A549 (cell line): Measurements from ENCODE around the gene XPO4.

Experiments used
- TF ChIP-seq, protein P1 (sequence below): fragments of >200 bp; sonication (Bioruptor Twin); formaldehyde crosslinking; IDR thresholded peaks from 3 replicates; pipeline ENCODE4 v1.5.1; 2016
- TF ChIP-seq, protein P2 (sequence below): IDR thresholded peaks from 2 replicates; pipeline ENCODE4 v1.6.1; 2012

DNA sequence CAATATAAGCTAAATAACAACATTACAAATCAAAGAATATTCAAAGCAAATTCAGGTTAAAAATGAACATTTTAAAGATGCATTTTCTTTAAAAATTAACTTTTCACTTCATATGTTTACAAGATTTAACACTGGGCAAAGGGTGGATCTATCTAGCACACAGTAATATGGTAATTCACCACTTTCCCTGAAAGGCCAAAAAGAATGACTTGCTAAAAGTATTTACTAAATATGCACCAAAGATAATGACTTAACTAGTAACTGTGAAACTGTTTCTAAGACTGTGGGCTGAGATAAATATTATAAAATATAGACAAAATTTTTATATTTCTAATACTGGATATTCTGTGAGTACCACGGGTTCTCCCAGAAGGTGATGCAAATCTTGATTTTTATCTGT is 124.2 kb downstream of the XPO4 start:
- TF ChIP-seq, protein P1, sequence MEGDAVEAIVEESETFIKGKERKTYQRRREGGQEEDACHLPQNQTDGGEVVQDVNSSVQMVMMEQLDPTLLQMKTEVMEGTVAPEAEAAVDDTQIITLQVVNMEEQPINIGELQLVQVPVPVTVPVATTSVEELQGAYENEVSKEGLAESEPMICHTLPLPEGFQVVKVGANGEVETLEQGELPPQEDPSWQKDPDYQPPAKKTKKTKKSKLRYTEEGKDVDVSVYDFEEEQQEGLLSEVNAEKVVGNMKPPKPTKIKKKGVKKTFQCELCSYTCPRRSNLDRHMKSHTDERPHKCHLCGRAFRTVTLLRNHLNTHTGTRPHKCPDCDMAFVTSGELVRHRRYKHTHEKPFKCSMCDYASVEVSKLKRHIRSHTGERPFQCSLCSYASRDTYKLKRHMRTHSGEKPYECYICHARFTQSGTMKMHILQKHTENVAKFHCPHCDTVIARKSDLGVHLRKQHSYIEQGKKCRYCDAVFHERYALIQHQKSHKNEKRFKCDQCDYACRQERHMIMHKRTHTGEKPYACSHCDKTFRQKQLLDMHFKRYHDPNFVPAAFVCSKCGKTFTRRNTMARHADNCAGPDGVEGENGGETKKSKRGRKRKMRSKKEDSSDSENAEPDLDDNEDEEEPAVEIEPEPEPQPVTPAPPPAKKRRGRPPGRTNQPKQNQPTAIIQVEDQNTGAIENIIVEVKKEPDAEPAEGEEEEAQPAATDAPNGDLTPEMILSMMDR = no peak
- TF ChIP-seq, protein P2, sequence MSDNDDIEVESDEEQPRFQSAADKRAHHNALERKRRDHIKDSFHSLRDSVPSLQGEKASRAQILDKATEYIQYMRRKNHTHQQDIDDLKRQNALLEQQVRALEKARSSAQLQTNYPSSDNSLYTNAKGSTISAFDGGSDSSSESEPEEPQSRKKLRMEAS = no peak
